Activated naive CD8-positive, alpha-beta T cell treated with anti-CD3 and anti-CD28 coated beads, Interleukin-2, amount 10 ng/mL, durations not matched to agents 7 days and 5 days (primary cell): ENCODE results near the gene SERPIND1. TPM values are rescaled to one million over a fixed set of nuclear protein-coding genes. Genes with fewer than 3 reads are reported as not detected.
"Not testable (repeated sequence)": the region's sequence is repeated elsewhere in the genome, so short reads cannot be mapped to it uniquely, and the experiment has no call there.

ENCODE experiments used
- ATAC-seq: fragments of 150-1000 bp; cut with Tn5 transposase; one replicate; pipeline ENCODE4 v1.10.0; 2021; ENCODE audit warnings: low read depth, moderate library complexity
- POLR2A ChIA-PET: fragments of 350-600 bp; sonication (Branson Sonifier 250); formaldehyde crosslinking; loops from one replicate; lab custom pipeline; 2021; ENCODE audit warnings: antibody characterized with exemption; lab: Charles Lee
- DNase-seq: peaks from one replicate; pipeline ENCODE4 v3.0.0; 2021
- H3K27ac Mint-ChIP-seq: one replicate; pipeline ENCODE4 v1.8.0; 2022; ENCODE audit warnings: mild to moderate bottlenecking, mixed read lengths
- H3K27me3 Mint-ChIP-seq: one replicate; pipeline ENCODE4 v1.8.0; 2022; ENCODE audit warnings: mild to moderate bottlenecking, moderate library complexity, mixed read lengths
- H3K36me3 Mint-ChIP-seq: one replicate; pipeline ENCODE4 v1.8.0; 2021; ENCODE audit warnings: mild to moderate bottlenecking, mixed read lengths
- H3K4me1 Mint-ChIP-seq: one replicate; pipeline ENCODE4 v1.8.0; 2021; ENCODE audit warnings: mixed read lengths
- H3K4me3 Mint-ChIP-seq: one replicate; pipeline ENCODE4 v1.8.0; 2022; ENCODE audit warnings: mild to moderate bottlenecking, moderate library complexity, mixed read lengths
- H3K9me3 Mint-ChIP-seq: one replicate; pipeline ENCODE4 v1.8.0; 2021; ENCODE audit warnings: mixed read lengths
- total RNA-seq, 2 experiments: library from RNA; stranded (reverse); gene quantifications; one replicate each; pipeline ENCODE4 v1.2.3, GENCODE V29; 2021

The SERPIND1 gene
- total RNA-seq, 2 experiments from 2014 or later, result not detected

GRCh38 chr22:20811171-20811570 is 37.3 kb downstream of the SERPIND1 start:
- no peaks in the 10 kb centered on the region for H3K9me3 Mint-ChIP-seq
- H3K4me3 Mint-ChIP-seq, result peak overlapping the region; percentile 38
- peaks cover 27% of the 10 kb centered on the region for H3K4me1 Mint-ChIP-seq
- no peak for DNase-seq
- peaks cover 29% of the 10 kb centered on the region for H3K36me3 Mint-ChIP-seq
- peak; percentile 50 for ATAC-seq
- peak overlapping the region; percentile 79 for H3K27ac Mint-ChIP-seq
- POLR2A ChIA-PET, result interaction anchor here (0.6 to 0.7 kb wide), 3 partner anchors 19 to 63 kb away, joined by 3 to 4 read pairs (median 4); no protein-coding TSS in a partner anchor
- H3K27me3 Mint-ChIP-seq, result no peaks in the 10 kb centered on the region

DNA sequence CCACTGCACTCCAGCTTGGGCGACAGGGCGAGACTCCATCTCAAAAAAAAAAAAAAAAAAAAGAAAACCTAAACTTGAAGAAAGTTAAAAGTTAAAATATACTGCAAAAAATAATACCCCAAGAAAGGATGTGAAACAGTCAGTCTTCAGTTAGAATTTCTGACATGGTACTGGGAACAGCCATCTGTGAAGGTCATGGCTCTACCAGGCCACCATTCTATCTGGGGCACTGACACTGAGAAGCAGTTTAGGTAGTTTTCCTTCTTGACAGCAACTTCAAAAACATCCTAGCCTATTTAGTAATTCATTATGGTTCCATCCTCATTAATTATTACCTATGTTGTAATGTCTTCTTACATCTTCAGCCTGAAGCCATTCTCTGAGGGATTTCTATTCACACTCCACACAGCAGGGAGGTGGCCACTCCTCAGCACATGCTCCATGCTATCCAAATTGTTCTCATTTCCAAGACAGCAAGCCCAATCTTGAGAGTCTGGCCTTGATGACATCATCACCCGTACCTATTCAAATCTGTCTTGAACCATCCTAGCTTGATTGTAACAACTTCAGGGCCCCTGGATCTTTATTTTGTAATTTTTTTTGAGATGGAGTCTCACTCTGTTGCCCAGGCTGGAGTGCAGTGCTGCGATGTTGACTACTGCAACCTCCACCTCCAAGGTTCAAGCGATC is 38.2 kb downstream of the SERPIND1 start:
- Mint-ChIP-seq H3K4me1 (peaks cover 27% of the 10 kb centered on the region), H3K27me3 (no peaks in the 10 kb centered on the region), H3K4me3 (no peak overlapping the region), H3K9me3 (no peaks in the 10 kb centered on the region), H3K36me3 (peaks cover 28% of the 10 kb centered on the region), H3K27ac (peak overlapping the region; percentile 66)
- POLR2A ChIA-PET, result interaction anchor here (0.7 kb wide), 1 partner anchor 51 kb away, joined by 4 read pairs; no protein-coding TSS in a partner anchor
- DNase-seq, result no peak
- no peak for ATAC-seq

DNA sequence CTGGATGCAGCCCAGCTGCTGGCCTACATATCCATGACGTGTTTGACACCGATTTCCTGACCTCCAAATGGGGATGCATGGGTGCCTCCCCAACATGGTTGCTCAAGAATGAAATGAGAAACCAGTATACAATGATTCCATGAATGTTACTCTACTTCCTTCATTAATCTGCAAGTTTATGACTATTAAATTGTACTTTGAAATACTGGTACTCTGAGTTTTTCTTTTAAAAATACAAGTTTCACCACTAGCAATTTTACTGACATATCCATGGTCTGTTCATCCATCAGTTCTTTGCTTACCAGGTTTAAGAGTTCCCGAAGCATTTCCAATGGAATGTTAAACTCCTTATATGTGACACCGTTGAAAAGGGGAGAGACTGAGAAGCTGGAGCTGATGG is 39.1 kb downstream of the SERPIND1 start:
- Mint-ChIP-seq H3K9me3 (no peaks in the 10 kb centered on the region), H3K27ac (no peak overlapping the region), H3K36me3 (peaks cover 28% of the 10 kb centered on the region), H3K4me1 (peaks cover 27% of the 10 kb centered on the region), H3K4me3 (no peak overlapping the region), H3K27me3 (no peaks in the 10 kb centered on the region)
- DNase-seq (no peak), ATAC-seq (no peak)
- POLR2A ChIA-PET, result interaction anchor here (0.5 kb wide), 1 partner anchor 22 kb away, joined by 4 read pairs; no protein-coding TSS in a partner anchor

DNA sequence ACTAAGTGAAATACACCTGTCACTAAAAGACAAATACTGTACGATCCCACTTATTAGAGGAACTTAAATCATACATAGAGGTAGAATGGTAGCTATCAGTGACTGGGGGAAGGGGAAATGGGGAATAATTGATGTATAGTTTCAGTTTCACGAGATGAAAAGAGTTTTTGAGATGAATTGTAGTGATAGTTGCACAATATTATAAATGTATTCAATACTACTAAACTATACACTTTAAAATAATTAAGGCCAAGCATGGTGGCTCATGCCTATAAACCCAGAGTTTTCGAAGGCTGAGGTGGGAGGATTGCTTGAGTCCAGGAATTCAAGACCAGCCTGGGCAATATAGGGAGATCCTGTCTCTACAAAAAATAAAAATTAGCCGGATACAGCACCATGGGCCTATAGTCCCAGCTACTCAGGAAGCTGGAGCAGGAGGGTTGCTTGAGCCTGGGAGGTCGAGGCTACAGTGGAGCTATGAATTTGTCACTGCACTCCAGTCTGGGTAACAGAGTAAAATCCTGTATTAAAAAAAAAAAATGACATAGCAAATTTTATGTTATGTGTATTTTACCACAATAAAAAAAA is 40.4 kb downstream of the SERPIND1 start:
- ATAC-seq, result no peak
- DNase-seq, result no peak
- Mint-ChIP-seq H3K27me3 (no peaks in the 10 kb centered on the region), H3K9me3 (no peaks in the 10 kb centered on the region), H3K36me3 (peaks cover 29% of the 10 kb centered on the region), H3K4me3 (no peak overlapping the region), H3K4me1 (peaks cover 25% of the 10 kb centered on the region), H3K27ac (no peak overlapping the region)
- POLR2A ChIA-PET, result no interaction called here

DNA sequence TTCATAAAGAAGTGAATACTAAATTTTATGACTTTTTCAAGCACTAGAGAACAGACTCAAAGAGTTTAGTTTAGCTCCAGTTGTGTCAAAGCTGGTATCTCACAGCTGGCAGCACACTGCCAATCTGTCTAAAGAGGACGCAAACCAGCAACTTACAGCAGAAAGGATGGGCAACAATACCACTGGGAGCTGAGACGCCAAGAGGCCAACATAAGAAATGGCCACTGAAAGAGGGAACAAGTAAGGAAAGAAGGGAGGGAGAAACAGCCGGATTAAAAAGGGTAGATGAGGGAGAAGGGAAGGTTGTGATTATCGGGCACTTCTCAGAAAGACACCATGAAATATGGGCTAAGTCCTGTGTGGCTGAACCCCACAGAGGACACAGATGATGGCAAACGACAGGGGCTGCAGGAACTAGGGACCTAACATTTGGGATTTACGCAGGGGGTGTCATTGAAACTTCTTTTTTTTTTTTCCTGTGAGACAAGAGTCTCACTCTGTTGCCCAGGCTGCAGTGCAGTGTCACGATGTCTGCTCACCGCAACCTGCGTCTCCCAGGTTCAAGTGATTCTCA is 41.7 kb downstream of the SERPIND1 start:
- peaks cover 26% of the 10 kb centered on the region for H3K36me3 Mint-ChIP-seq
- POLR2A ChIA-PET, result no interaction called here
- H3K9me3 Mint-ChIP-seq, result no peaks in the 10 kb centered on the region
- H3K4me1 Mint-ChIP-seq, result peaks cover 16% of the 10 kb centered on the region
- H3K27ac Mint-ChIP-seq, result no peak overlapping the region
- no peak overlapping the region for H3K4me3 Mint-ChIP-seq
- ATAC-seq (no peak), DNase-seq (no peak)
- no peaks in the 10 kb centered on the region for H3K27me3 Mint-ChIP-seq

DNA sequence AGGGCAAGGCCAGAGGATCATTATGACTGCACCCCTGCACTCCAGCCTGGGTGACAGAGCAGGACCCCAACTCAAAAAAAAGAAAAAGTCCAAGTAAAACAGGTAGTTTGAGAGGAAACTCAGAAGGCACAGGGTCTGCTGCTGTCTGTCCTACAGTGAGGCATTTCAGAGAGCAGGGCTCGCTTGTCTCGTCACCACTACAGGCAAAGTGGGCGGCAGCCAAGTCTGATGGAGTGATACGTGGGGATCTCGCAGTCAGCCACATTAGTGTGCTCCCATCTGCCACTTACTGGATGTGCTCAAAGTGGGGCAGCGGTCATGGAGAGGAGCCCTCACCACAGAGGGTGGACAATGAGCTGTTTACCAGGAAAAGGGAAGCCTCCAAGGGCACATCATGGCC is 42.6 kb downstream of the SERPIND1 start:
- POLR2A ChIA-PET, result no interaction called here
- Mint-ChIP-seq H3K4me3 (no peak overlapping the region), H3K9me3 (no peaks in the 10 kb centered on the region), H3K27me3 (no peaks in the 10 kb centered on the region), H3K4me1 (peaks cover 6% of the 10 kb centered on the region), H3K36me3 (peaks cover 23% of the 10 kb centered on the region), H3K27ac (no peak overlapping the region)
- DNase-seq (no peak), ATAC-seq (no peak)

DNA sequence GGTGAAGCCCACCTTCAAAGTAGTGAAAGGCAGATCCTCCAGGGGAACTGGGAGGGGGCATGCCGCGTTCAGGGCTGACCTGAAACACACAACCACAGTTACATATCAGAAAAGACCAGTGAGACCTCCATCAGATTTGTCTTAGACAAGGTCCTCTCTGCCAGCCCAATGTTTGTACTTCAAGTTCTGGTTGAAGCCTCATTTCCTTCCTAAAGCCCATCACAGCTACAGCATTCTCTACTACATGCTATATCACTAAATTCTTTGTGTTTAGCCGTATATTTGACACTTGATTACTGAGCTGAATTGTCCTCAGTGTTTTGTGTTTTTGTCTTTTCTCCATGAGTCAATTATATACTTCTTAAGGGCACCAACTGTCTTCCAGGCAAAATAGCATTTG is 44.6 kb downstream of the SERPIND1 start:
- no peaks in the 10 kb centered on the region for H3K9me3 Mint-ChIP-seq
- POLR2A ChIA-PET, result no interaction called here
- H3K4me1 Mint-ChIP-seq, result peaks cover 2% of the 10 kb centered on the region
- H3K27me3 Mint-ChIP-seq, result no peaks in the 10 kb centered on the region
- no peak overlapping the region for H3K4me3 Mint-ChIP-seq
- peaks cover 14% of the 10 kb centered on the region for H3K36me3 Mint-ChIP-seq
- no peak for ATAC-seq
- no peak for DNase-seq
- H3K27ac Mint-ChIP-seq, result no peak overlapping the region

- Mint-ChIP-seq H3K27ac (no peak overlapping the region), H3K36me3 (peaks cover 11% of the 10 kb centered on the region), H3K4me1 (no peaks in the 10 kb centered on the region), H3K4me3 (no peak overlapping the region), H3K9me3 (no peaks in the 10 kb centered on the region), H3K27me3 (no peaks in the 10 kb centered on the region)
- POLR2A ChIA-PET, result no interaction called here
- ATAC-seq, result no peak
- DNase-seq, result no peak
These were observed 45.6 kb downstream of the SERPIND1 start for GRCh38 chr22:20819471-20819870.

DNA sequence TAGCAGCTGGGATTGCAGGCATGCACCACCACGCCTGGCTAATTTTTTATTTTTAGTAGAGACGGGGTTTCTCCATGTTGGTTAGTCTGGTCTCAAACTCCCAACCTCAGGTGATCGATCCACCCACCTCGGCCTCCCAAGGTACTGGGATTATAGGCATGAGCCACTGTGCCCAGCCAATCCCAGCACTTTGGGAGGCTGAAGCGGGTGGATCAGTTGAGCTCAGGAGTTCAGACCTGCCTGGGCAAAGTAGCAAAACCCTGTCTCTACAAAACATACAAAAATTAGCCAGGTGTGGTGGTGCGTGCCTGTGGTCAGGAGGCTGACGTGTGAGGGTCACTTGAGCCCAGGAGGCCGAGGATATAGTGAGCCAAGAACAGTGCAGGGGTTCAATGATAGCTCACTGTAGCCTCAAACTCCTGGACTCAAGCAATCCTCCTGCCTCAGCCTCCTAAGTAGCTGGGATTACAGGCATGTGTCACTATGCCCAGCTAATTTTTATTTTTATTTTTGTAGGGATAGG is 47.9 kb downstream of the SERPIND1 start:
- DNase-seq, POLR2A ChIA-PET, H3K27ac Mint-ChIP-seq, H3K4me1 Mint-ChIP-seq, H3K27me3 Mint-ChIP-seq, H3K4me3 Mint-ChIP-seq, ATAC-seq, H3K9me3 Mint-ChIP-seq: not testable (repeated sequence)
- peaks cover 14% of the 10 kb centered on the region for H3K36me3 Mint-ChIP-seq

GRCh38 chr22:20822240-20822639 is 48.3 kb downstream of the SERPIND1 start:
- no peak for DNase-seq
- peaks cover 18% of the 10 kb centered on the region for H3K36me3 Mint-ChIP-seq
- H3K9me3 Mint-ChIP-seq, result no peaks in the 10 kb centered on the region
- ATAC-seq, result no peak
- no peak overlapping the region for H3K27ac Mint-ChIP-seq
- no peak overlapping the region for H3K4me3 Mint-ChIP-seq
- no peaks in the 10 kb centered on the region for H3K27me3 Mint-ChIP-seq
- H3K4me1 Mint-ChIP-seq, result no peaks in the 10 kb centered on the region
- POLR2A ChIA-PET, result no interaction called here

- Mint-ChIP-seq H3K27me3 (no peaks in the 10 kb centered on the region), H3K4me1 (no peaks in the 10 kb centered on the region), H3K36me3 (peaks cover 17% of the 10 kb centered on the region), H3K4me3 (no peak overlapping the region), H3K9me3 (no peaks in the 10 kb centered on the region), H3K27ac (no peak overlapping the region)
- DNase-seq (no peak), ATAC-seq (no peak)
- POLR2A ChIA-PET, result no interaction called here
These were observed 49.4 kb downstream of the SERPIND1 start for GRCh38 chr22:20823264-20823663.

GRCh38 chr22:20825216-20825615 is 51.3 kb downstream of the SERPIND1 start:
- POLR2A ChIA-PET, result interaction anchor here (0.6 kb wide), 1 partner anchor 232 kb away, joined by 3 read pairs; no protein-coding TSS in a partner anchor
- DNase-seq, H3K4me1 Mint-ChIP-seq, ATAC-seq, H3K4me3 Mint-ChIP-seq, H3K27ac Mint-ChIP-seq, H3K9me3 Mint-ChIP-seq, H3K27me3 Mint-ChIP-seq: not testable (repeated sequence)
- peaks cover 27% of the 10 kb centered on the region for H3K36me3 Mint-ChIP-seq

DNA sequence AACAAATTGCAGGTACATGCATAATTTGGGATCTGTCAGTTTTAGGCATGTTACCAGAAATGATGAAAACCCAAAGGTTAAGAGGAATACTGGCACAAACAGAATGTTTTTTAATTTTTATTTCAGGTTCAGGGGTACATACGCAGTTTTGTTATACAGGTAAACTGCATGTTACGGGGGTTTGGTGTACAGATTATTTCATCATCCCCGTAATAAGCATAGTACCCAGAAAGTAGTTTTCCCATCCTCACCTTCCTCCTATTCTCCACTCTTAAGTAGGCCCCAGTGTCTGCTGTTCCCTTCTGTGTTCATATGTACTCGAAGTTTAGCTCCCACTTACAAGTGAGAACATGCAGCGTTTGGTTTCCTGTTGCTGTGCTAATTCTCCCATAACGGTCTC is 51.7 kb downstream of the SERPIND1 start:
- Mint-ChIP-seq H3K4me3 (no peak overlapping the region), H3K27me3 (no peaks in the 10 kb centered on the region), H3K27ac (no peak overlapping the region), H3K9me3 (no peaks in the 10 kb centered on the region), H3K36me3 (peaks cover 28% of the 10 kb centered on the region), H3K4me1 (no peaks in the 10 kb centered on the region)
- no peak for ATAC-seq
- POLR2A ChIA-PET, result interaction anchor here (0.6 kb wide), 1 partner anchor 232 kb away, joined by 3 read pairs; no protein-coding TSS in a partner anchor
- DNase-seq, result no peak
